Activated naive CD4-positive, alpha-beta T cell treated with anti-CD3 and anti-CD28 coated beads, Interleukin-2, amount 10 ng/mL, durations not matched to agents 7 days and 5 days (primary cell): ENCODE data around the gene ARL5C.

Experiments
- CTCF ChIA-PET: fragments of 350-600 bp; sonication (Branson Sonifier 250); formaldehyde crosslinking; loops from one replicate; lab custom pipeline; 2021; ENCODE audit warnings: antibody characterized with exemption; lab: Charles Lee
- DNase-seq: peaks from one replicate; pipeline ENCODE4 v3.0.0-alpha.2; 2020
- H3K27ac Mint-ChIP-seq: one replicate; pipeline ENCODE4 v1.8.0; 2021; ENCODE audit warnings: mild to moderate bottlenecking, moderate library complexity, mixed read lengths
- H3K27me3 Mint-ChIP-seq: one replicate; pipeline ENCODE4 v1.8.0; 2021; ENCODE audit warnings: mild to moderate bottlenecking, mixed read lengths
- H3K36me3 Mint-ChIP-seq: one replicate; pipeline ENCODE4 v1.8.0; 2021; ENCODE audit warnings: mixed read lengths
- H3K4me1 Mint-ChIP-seq: one replicate; pipeline ENCODE4 v1.8.0; 2021; ENCODE audit warnings: mixed read lengths
- H3K4me3 Mint-ChIP-seq: one replicate; pipeline ENCODE4 v1.8.0; 2021; ENCODE audit warnings: mild to moderate bottlenecking, moderate library complexity, mixed read lengths
- H3K9me3 Mint-ChIP-seq: one replicate; pipeline ENCODE4 v1.8.0; 2021; ENCODE audit warnings: mixed read lengths

The ARL5C gene

GRCh38 chr17:39199820-39200069 lies 33.8 kb upstream of the ARL5C start:
- H3K27ac Mint-ChIP-seq, result peak overlapping the region; percentile 97
- H3K27me3 Mint-ChIP-seq, result no peaks in the 10 kb centered on the region
- CTCF ChIA-PET, result interaction anchor here (0.8 to 1.7 kb wide), 8 partner anchors 18 to 46 kb away, joined by 3 to 9 read pairs (median 3); no protein-coding TSS in a partner anchor
- peaks cover 43% of the 10 kb centered on the region for H3K36me3 Mint-ChIP-seq
- H3K4me3 Mint-ChIP-seq, result peak overlapping the region; percentile 94
- peaks cover 67% of the 10 kb centered on the region for H3K4me1 Mint-ChIP-seq
- peak; percentile 91 for DNase-seq
- no peaks in the 10 kb centered on the region for H3K9me3 Mint-ChIP-seq

- Mint-ChIP-seq H3K27me3 (no peaks in the 10 kb centered on the region), H3K36me3 (peaks cover 35% of the 10 kb centered on the region), H3K27ac (peak overlapping the region; percentile 97), H3K4me1 (peaks cover 72% of the 10 kb centered on the region), H3K9me3 (no peaks in the 10 kb centered on the region), H3K4me3 (peak overlapping the region; percentile 94)
- DNase-seq, result no peak
- CTCF ChIA-PET, result interaction anchor here (1.0 to 1.7 kb wide), 3 partner anchors 10 to 34 kb away, joined by 3 to 4 read pairs (median 3); no protein-coding TSS in a partner anchor
These were observed 32.2 kb upstream of the ARL5C start for GRCh38 chr17:39198186-39198566.

GRCh38 chr17:39197380-39198185 lies 31.6 kb upstream of the ARL5C start, which contains the start of gene CACNB1:
Gene CACNB1 (minus strand): TSS chr17:39197669. CDS start chr17:39197495, 174 bp downstream.
- H3K9me3 Mint-ChIP-seq, result no peaks in the 10 kb centered on the region

GRCh38 chr17:39196808-39197291 lies 30.9 kb upstream of the ARL5C start:
- peaks cover 64% of the 10 kb centered on the region for H3K4me1 Mint-ChIP-seq
- peaks cover 32% of the 10 kb centered on the region for H3K36me3 Mint-ChIP-seq
- DNase-seq, result peak; percentile 46
- no peaks in the 10 kb centered on the region for H3K9me3 Mint-ChIP-seq
- H3K4me3 Mint-ChIP-seq, result peak overlapping the region; percentile 94
- no peak overlapping the region for H3K27ac Mint-ChIP-seq
- CTCF ChIA-PET, result interaction anchor here (3.1 to 3.7 kb wide), 2 partner anchors 22 to 33 kb away, joined by 13 to 21 read pairs; no protein-coding TSS in a partner anchor
- no peaks in the 10 kb centered on the region for H3K27me3 Mint-ChIP-seq

More at GRCh38 chr17:39197380-39198185, 31.6 kb upstream of the ARL5C start, which contains the start of gene CACNB1:
- Mint-ChIP-seq H3K4me1 (peaks cover 68% of the 10 kb centered on the region), H3K36me3 (peaks cover 32% of the 10 kb centered on the region), H3K27me3 (no peaks in the 10 kb centered on the region), H3K27ac (peak within 1 kb of the TSS; percentile 97), H3K4me3 (peak within 1 kb of the TSS; percentile 94)
- CTCF ChIA-PET, result interaction anchor here (1.0 to 3.1 kb wide), 4 partner anchors 10 to 35 kb away, joined by 3 to 21 read pairs (median 4); no protein-coding TSS in a partner anchor
- peak; percentile 85 for DNase-seq

- Mint-ChIP-seq H3K4me1 (peaks cover 60% of the 10 kb centered on the region), H3K9me3 (no peaks in the 10 kb centered on the region), H3K27me3 (no peaks in the 10 kb centered on the region), H3K4me3 (peak overlapping the region; percentile 75), H3K36me3 (peaks cover 30% of the 10 kb centered on the region), H3K27ac (peak overlapping the region; percentile 42)
- DNase-seq, result no peak
- CTCF ChIA-PET, result interaction anchor here (3.1 to 3.7 kb wide), 2 partner anchors 21 to 32 kb away, joined by 13 to 21 read pairs; no protein-coding TSS in a partner anchor
These were observed 30.4 kb upstream of the ARL5C start for GRCh38 chr17:39196241-39196807.

- H3K4me3 Mint-ChIP-seq, result peak overlapping the region; percentile 75
- peaks cover 24% of the 10 kb centered on the region for H3K36me3 Mint-ChIP-seq
- DNase-seq, result no peak
- no peaks in the 10 kb centered on the region for H3K27me3 Mint-ChIP-seq
- CTCF ChIA-PET, result interaction anchor here (0.9 to 3.7 kb wide), 3 partner anchors 21 to 41 kb away, joined by 3 to 21 read pairs (median 13); no protein-coding TSS in a partner anchor
- no peaks in the 10 kb centered on the region for H3K9me3 Mint-ChIP-seq
- peaks cover 54% of the 10 kb centered on the region for H3K4me1 Mint-ChIP-seq
- peak overlapping the region; percentile 16 for H3K27ac Mint-ChIP-seq
These were observed 29.7 kb upstream of the ARL5C start for GRCh38 chr17:39195568-39196160.

GRCh38 chr17:39194985-39195524 lies 29.1 kb upstream of the ARL5C start:
- no peaks in the 10 kb centered on the region for H3K9me3 Mint-ChIP-seq
- H3K4me3 Mint-ChIP-seq, result peak overlapping the region; percentile 12
- H3K27me3 Mint-ChIP-seq, result no peaks in the 10 kb centered on the region
- H3K27ac Mint-ChIP-seq, result no peak overlapping the region
- CTCF ChIA-PET, result interaction anchor here (0.9 to 3.7 kb wide), 3 partner anchors 20 to 41 kb away, joined by 3 to 21 read pairs (median 13); no protein-coding TSS in a partner anchor
- no peak for DNase-seq
- H3K36me3 Mint-ChIP-seq, result peaks cover 18% of the 10 kb centered on the region
- peaks cover 50% of the 10 kb centered on the region for H3K4me1 Mint-ChIP-seq

- Mint-ChIP-seq H3K9me3 (no peaks in the 10 kb centered on the region), H3K27ac (peak overlapping the region; percentile 66), H3K27me3 (no peaks in the 10 kb centered on the region), H3K4me3 (no peak overlapping the region), H3K36me3 (peaks cover 18% of the 10 kb centered on the region), H3K4me1 (peaks cover 43% of the 10 kb centered on the region)
- no peak for DNase-seq
- CTCF ChIA-PET, result interaction anchor here (1.2 to 3.7 kb wide), 3 partner anchors 19 to 50 kb away, joined by 3 to 21 read pairs (median 13); no protein-coding TSS in a partner anchor
These were observed 28.4 kb upstream of the ARL5C start for GRCh38 chr17:39194089-39194984.

- CTCF ChIA-PET, result interaction anchor here (1.2 to 3.7 kb wide), 3 partner anchors 19 to 51 kb away, joined by 3 to 13 read pairs (median 4); no protein-coding TSS in a partner anchor
- Mint-ChIP-seq H3K36me3 (peaks cover 18% of the 10 kb centered on the region), H3K27me3 (no peaks in the 10 kb centered on the region), H3K9me3 (no peaks in the 10 kb centered on the region), H3K4me3 (no peak overlapping the region), H3K4me1 (peaks cover 33% of the 10 kb centered on the region), H3K27ac (no peak overlapping the region)
- no peak for DNase-seq
These were observed 27.4 kb upstream of the ARL5C start for GRCh38 chr17:39193346-39193745.

GRCh38 chr17:39192901-39193300 lies 26.9 kb upstream of the ARL5C start:
- no peak overlapping the region for H3K4me3 Mint-ChIP-seq
- peaks cover 18% of the 10 kb centered on the region for H3K36me3 Mint-ChIP-seq
- H3K9me3 Mint-ChIP-seq, result no peaks in the 10 kb centered on the region
- CTCF ChIA-PET, result interaction anchor here (1.2 to 3.7 kb wide), 4 partner anchors 18 to 51 kb away, joined by 3 to 13 read pairs (median 4); no protein-coding TSS in a partner anchor
- no peaks in the 10 kb centered on the region for H3K27me3 Mint-ChIP-seq
- peaks cover 29% of the 10 kb centered on the region for H3K4me1 Mint-ChIP-seq
- no peak for DNase-seq
- H3K27ac Mint-ChIP-seq, result no peak overlapping the region

GRCh38 chr17:39191750-39192510 lies 26.0 kb upstream of the ARL5C start:
- Mint-ChIP-seq H3K4me1 (peaks cover 35% of the 10 kb centered on the region), H3K27ac (no peak overlapping the region), H3K36me3 (peaks cover 22% of the 10 kb centered on the region), H3K9me3 (no peaks in the 10 kb centered on the region), H3K4me3 (no peak overlapping the region), H3K27me3 (no peaks in the 10 kb centered on the region)
- DNase-seq, result no peak
- CTCF ChIA-PET, result interaction anchor here (0.7 to 1.5 kb wide), 5 partner anchors 17 to 209 kb away, joined by 3 to 4 read pairs (median 4); no protein-coding TSS in a partner anchor

- no peak for DNase-seq
- Mint-ChIP-seq H3K36me3 (peaks cover 31% of the 10 kb centered on the region), H3K9me3 (no peaks in the 10 kb centered on the region), H3K27me3 (no peaks in the 10 kb centered on the region), H3K27ac (no peak overlapping the region), H3K4me3 (no peak overlapping the region), H3K4me1 (peaks cover 8% of the 10 kb centered on the region)
- CTCF ChIA-PET, result no interaction called here
These were observed 21.3 kb upstream of the ARL5C start for GRCh38 chr17:39187152-39187830.
